NT2/D1 (cell line): Measurements from ENCODE around the gene ZMAT5.

Experiments
- DNase-seq: peaks from one replicate; pipeline ENCODE4 v3.0.0-alpha.2; 2011; ENCODE audit warnings: low read depth, low spot score
- H3K27me3 ChIP-seq: 2 replicates; pipeline ENCODE4 v1.6.0; 2011; ENCODE audit warnings: mild to moderate bottlenecking; ENCODE audit not compliant: insufficient read length, insufficient read depth
- H3K36me3 ChIP-seq: 2 replicates; pipeline ENCODE4 v1.6.1; 2011; ENCODE audit warnings: mild to moderate bottlenecking, low read length, mixed read lengths; ENCODE audit not compliant: insufficient read depth, insufficient read length
- H3K4me1 ChIP-seq: 2 replicates; pipeline ENCODE4 v1.5.1; 2011; ENCODE audit not compliant: insufficient read depth, insufficient read length
- H3K4me3 ChIP-seq: 2 replicates; pipeline ENCODE4 v1.5.1; 2011; ENCODE audit warnings: low read depth; ENCODE audit not compliant: insufficient read length
- H3K9ac ChIP-seq: 2 replicates; pipeline ENCODE4 v1.6.0; 2011; ENCODE audit warnings: low read depth; ENCODE audit not compliant: insufficient read length
- H3K9me3 ChIP-seq: 2 replicates; pipeline ENCODE4 v1.5.1; 2011; ENCODE audit warnings: mild to moderate bottlenecking, low read length; ENCODE audit not compliant: insufficient read depth
- SUZ12 ChIP-seq: IDR thresholded peaks from 2 replicates; pipeline ENCODE4 v1.6.1; 2011; ENCODE audit not compliant: insufficient read length, insufficient read depth; ENCODE audit errors: extremely low read depth
- YY1 ChIP-seq: IDR thresholded peaks from 2 replicates; pipeline ENCODE4 v1.6.1; 2011; ENCODE audit not compliant: insufficient read length, insufficient read depth
- ZNF274 ChIP-seq: IDR thresholded peaks from 2 replicates; pipeline ENCODE4 v1.6.1; 2011; ENCODE audit warnings: mild to moderate bottlenecking, low read depth, low read length

The ZMAT5 gene

GRCh38 chr22:29691636-29692326 is 75.0 kb downstream of the ZMAT5 start:
- Histone ChIP-seq H3K4me1 (peaks cover 28% of the 10 kb centered on the region), H3K9me3 (no peaks in the 10 kb centered on the region), H3K36me3 (peaks cover 19% of the 10 kb centered on the region), H3K27me3 (no peaks in the 10 kb centered on the region), H3K4me3 (no peak overlapping the region), H3K9ac (peak overlapping the region; percentile 39)
- DNase-seq = no peak
- TF ChIP-seq ZNF274 (no peak), YY1 (no peak), SUZ12 (no peak)

GRCh38 chr22:29690476-29690875 is 76.3 kb downstream of the ZMAT5 start:
- no peak for DNase-seq
- no peaks in the 10 kb centered on the region for H3K9me3 ChIP-seq
- peaks cover 18% of the 10 kb centered on the region for H3K36me3 ChIP-seq
- peaks cover 28% of the 10 kb centered on the region for H3K4me1 ChIP-seq
- no peaks in the 10 kb centered on the region for H3K27me3 ChIP-seq
- no peak overlapping the region for H3K9ac ChIP-seq
- no peak for TF ChIP-seq YY1
- TF ChIP-seq SUZ12 = no peak
- no peak for TF ChIP-seq ZNF274
- no peak overlapping the region for H3K4me3 ChIP-seq

GRCh38 chr22:29689880-29690213 is 77.0 kb downstream of the ZMAT5 start:
- Histone ChIP-seq H3K4me3 (no peak overlapping the region), H3K27me3 (no peaks in the 10 kb centered on the region), H3K36me3 (peaks cover 12% of the 10 kb centered on the region), H3K9me3 (no peaks in the 10 kb centered on the region), H3K4me1 (peaks cover 28% of the 10 kb centered on the region), H3K9ac (no peak overlapping the region)
- TF ChIP-seq ZNF274 (no peak), SUZ12 (no peak), YY1 (no peak)
- DNase-seq = peak; percentile 38

GRCh38 chr22:29689206-29689879 is 77.5 kb downstream of the ZMAT5 start:
- peaks cover 11% of the 10 kb centered on the region for H3K36me3 ChIP-seq
- DNase-seq = no peak
- no peaks in the 10 kb centered on the region for H3K27me3 ChIP-seq
- no peak overlapping the region for H3K9ac ChIP-seq
- H3K4me3 ChIP-seq = no peak overlapping the region
- no peak for TF ChIP-seq SUZ12
- no peak for TF ChIP-seq YY1
- TF ChIP-seq ZNF274 = no peak
- peaks cover 28% of the 10 kb centered on the region for H3K4me1 ChIP-seq
- no peaks in the 10 kb centered on the region for H3K9me3 ChIP-seq

GRCh38 chr22:29684244-29684643 is 82.6 kb downstream of the ZMAT5 start:
- Histone ChIP-seq H3K4me3 (no peak overlapping the region), H3K4me1 (peaks cover 1% of the 10 kb centered on the region), H3K9me3 (no peaks in the 10 kb centered on the region), H3K36me3 (peaks cover 39% of the 10 kb centered on the region), H3K27me3 (no peaks in the 10 kb centered on the region), H3K9ac (no peak overlapping the region)
- TF ChIP-seq SUZ12 (no peak), YY1 (no peak), ZNF274 (no peak)
- no peak for DNase-seq

GRCh38 chr22:29683536-29683935 is 83.3 kb downstream of the ZMAT5 start:
- no peak overlapping the region for H3K9ac ChIP-seq
- H3K4me1 ChIP-seq = no peaks in the 10 kb centered on the region
- no peak for TF ChIP-seq YY1
- no peak for TF ChIP-seq SUZ12
- no peak for TF ChIP-seq ZNF274
- no peaks in the 10 kb centered on the region for H3K27me3 ChIP-seq
- H3K4me3 ChIP-seq = no peak overlapping the region
- no peak for DNase-seq
- peaks cover 46% of the 10 kb centered on the region for H3K36me3 ChIP-seq
- H3K9me3 ChIP-seq = no peaks in the 10 kb centered on the region
